ENCODE measurements around the gene TJAP1.

TJAP1 gene

GRCh38 chr6:43477235-43478007 is at the start of gene TJAP1:
TSS of gene TJAP1 (plus strand) at chr6:43477570. CDS start at chr6:43499002, 21,432 bp downstream.
- DNase-seq, result peak; percentile 81

GRCh38 chr6:43428112-43428570 is 49.2 kb upstream of the TJAP1 start:
- no peak for DNase-seq

GRCh38 chr6:43428874-43429273 is 48.5 kb upstream of the TJAP1 start:
- no peak for DNase-seq

- DNase-seq, result no peak
Observed at GRCh38 chr6:43432009-43432945, 45.1 kb upstream of the TJAP1 start.

GRCh38 chr6:43433148-43433547 is 44.2 kb upstream of the TJAP1 start:
- DNase-seq, result no peak

- no peak for DNase-seq
Observed at GRCh38 chr6:43434001-43434840, 43.1 kb upstream of the TJAP1 start.

- no peak for DNase-seq
Observed at GRCh38 chr6:43434943-43435342, 42.4 kb upstream of the TJAP1 start.

- DNase-seq, result no peak
Observed at GRCh38 chr6:43435682-43436437, 41.5 kb upstream of the TJAP1 start.

GRCh38 chr6:43436577-43437282 is 40.6 kb upstream of the TJAP1 start:
- peak; percentile 68 for DNase-seq

- DNase-seq, result no peak
Observed at GRCh38 chr6:43437700-43438099, 39.7 kb upstream of the TJAP1 start.

- no peak for DNase-seq
Observed at GRCh38 chr6:43442935-43443334, 34.4 kb upstream of the TJAP1 start.

- DNase-seq, result no peak
Observed at GRCh38 chr6:43444036-43444435, 33.3 kb upstream of the TJAP1 start.

GRCh38 chr6:43444582-43444981 is 32.8 kb upstream of the TJAP1 start:
- DNase-seq, result no peak

GRCh38 chr6:43445576-43445975 is 31.8 kb upstream of the TJAP1 start:
- no peak for DNase-seq

GRCh38 chr6:43447604-43448003 is 29.8 kb upstream of the TJAP1 start:
- no peak for DNase-seq

- no peak for DNase-seq
Observed at GRCh38 chr6:43448916-43449315, 28.5 kb upstream of the TJAP1 start.

GRCh38 chr6:43450699-43451131 is 26.7 kb upstream of the TJAP1 start:
- no peak for DNase-seq

GRCh38 chr6:43451348-43451747 is 26.0 kb upstream of the TJAP1 start:
- DNase-seq, result no peak

- no peak for DNase-seq
Observed at GRCh38 chr6:43451939-43452338, 25.4 kb upstream of the TJAP1 start.

GRCh38 chr6:43452896-43453295 is 24.5 kb upstream of the TJAP1 start:
- DNase-seq, result no peak

GRCh38 chr6:43453831-43454230 is 23.5 kb upstream of the TJAP1 start:
- no peak for DNase-seq

All from fibroblast of skin of right quadriceps (primary cell).